Caco-2 (cell line): ENCODE data around the gene TAF3. TPM values are rescaled to one million over a fixed set of nuclear protein-coding genes. Genes with fewer than 3 reads are reported as not detected.
A peak's percentile ranks its signal among the peaks of the same experiment; 100 is the strongest.

Experiments
- BruUV-seq: library from RNA; stranded (reverse); fragments of 400-500 nt; replicated peaks from 2 replicates; lab custom pipeline; 2021; lab: Mats Ljungman, UMichigan
- CTCF ChIA-PET: fragments of 300-600 bp; sonication (Branson Sonifier 250); formaldehyde crosslinking; loops from one replicate; lab custom pipeline; 2022; ENCODE audit warnings: antibody characterized with exemption; lab: Charles Lee
- POLR2A ChIA-PET: fragments of 300-600 bp; sonication (Branson Sonifier 250); formaldehyde crosslinking; loops from one replicate; lab custom pipeline; 2022; ENCODE audit warnings: antibody characterized with exemption; lab: Charles Lee
- DNase-seq, 2 experiments: peaks; one replicate each; pipeline versions ENCODE4 v3.0.0 to v3.0.0-alpha.2; 2020 to 2022
- H3K27me3 ChIP-seq: replicated peaks from 2 replicates; pipeline ENCODE4 v1.6.0; 2011; ENCODE audit warnings: low read length; ENCODE audit not compliant: control insufficient read depth, insufficient read depth
- H3K36me3 ChIP-seq: 2 replicates; pipeline ENCODE4 v1.5.1; 2011; ENCODE audit warnings: low read length; ENCODE audit not compliant: control insufficient read depth, insufficient read depth
- H3K4me1 ChIP-seq: fragments of 250-450 bp; sonication (Bioruptor Pico); 2 replicates; pipeline ENCODE4 v1.5.1; 2020; ENCODE audit warnings: mild to moderate bottlenecking
- H3K4me3 ChIP-seq: 2 replicates; pipeline ENCODE4 v1.5.1; 2011; ENCODE audit warnings: low read depth, mild to moderate bottlenecking, control low read depth, low read length
- H3K9me3 ChIP-seq: fragments of 250-450 bp; sonication (Bioruptor Pico); 2 replicates; pipeline ENCODE4 v1.5.1; 2020; ENCODE audit warnings: mild to moderate bottlenecking, moderate library complexity
- H3K27ac Mint-ChIP-seq: one replicate; pipeline ENCODE4 v1.8.0; 2022; ENCODE audit warnings: mixed read lengths; ENCODE audit not compliant: unreplicated experiment
- H3K27me3 Mint-ChIP-seq: one replicate; pipeline ENCODE4 v1.8.0; 2022; ENCODE audit warnings: mixed read lengths; ENCODE audit not compliant: insufficient read depth, unreplicated experiment
- H3K36me3 Mint-ChIP-seq: one replicate; pipeline ENCODE4 v1.8.0; 2022; ENCODE audit warnings: mild to moderate bottlenecking, mixed read lengths; ENCODE audit not compliant: insufficient read depth, unreplicated experiment
- H3K4me1 Mint-ChIP-seq: one replicate; pipeline ENCODE4 v1.8.0; 2022; ENCODE audit warnings: low read depth, mixed read lengths; ENCODE audit not compliant: unreplicated experiment
- H3K4me3 Mint-ChIP-seq: one replicate; pipeline ENCODE4 v1.8.0; 2022; ENCODE audit warnings: mild to moderate bottlenecking, moderate library complexity, mixed read lengths; ENCODE audit not compliant: unreplicated experiment
- H3K9me3 Mint-ChIP-seq: one replicate; pipeline ENCODE4 v1.8.0; 2022; ENCODE audit warnings: mixed read lengths; ENCODE audit not compliant: unreplicated experiment
- intact Hi-C: fragments of 100-400 bp; cut with micrococcal nuclease; formaldehyde crosslinking; loops from one replicate; pipeline ENCODE4 v1.10.0; 2022; ENCODE audit not compliant: unreplicated experiment
- total RNA-seq: library from RNA; stranded (reverse); gene quantifications from 2 replicates; pipeline ENCODE4 v1.2.3, GENCODE V29; 2022
- TF ChIP-seq, protein P1 (sequence below), 2 experiments: fragments of 200-600 bp in 1 of 2; IDR thresholded peaks; 1 replicate in 1 of 2; 2 replicates in 1 of 2; pipeline versions ENCODE4 v1.5.1 to v1.8.0; 2011 to 2022; ENCODE audit warnings: antibody characterized with exemption in 1 of 2, control low read depth in 1 of 2, inconsistent platforms in 1 of 2, low read depth in 1 of 2, low read length in 1 of 2, mild to moderate bottlenecking in 1 of 2, moderate library complexity in 1 of 2; ENCODE audit not compliant: insufficient read depth in 1 of 2, severe bottlenecking in 1 of 2, unreplicated experiment in 1 of 2

The TAF3 gene
- total RNA-seq, 1 experiment from 2014 or later: 30.6 TPM

GRCh38 chr10:7856678-7857077 lies 38.4 kb downstream of the TAF3 start:
- TF ChIP-seq, protein P1, sequence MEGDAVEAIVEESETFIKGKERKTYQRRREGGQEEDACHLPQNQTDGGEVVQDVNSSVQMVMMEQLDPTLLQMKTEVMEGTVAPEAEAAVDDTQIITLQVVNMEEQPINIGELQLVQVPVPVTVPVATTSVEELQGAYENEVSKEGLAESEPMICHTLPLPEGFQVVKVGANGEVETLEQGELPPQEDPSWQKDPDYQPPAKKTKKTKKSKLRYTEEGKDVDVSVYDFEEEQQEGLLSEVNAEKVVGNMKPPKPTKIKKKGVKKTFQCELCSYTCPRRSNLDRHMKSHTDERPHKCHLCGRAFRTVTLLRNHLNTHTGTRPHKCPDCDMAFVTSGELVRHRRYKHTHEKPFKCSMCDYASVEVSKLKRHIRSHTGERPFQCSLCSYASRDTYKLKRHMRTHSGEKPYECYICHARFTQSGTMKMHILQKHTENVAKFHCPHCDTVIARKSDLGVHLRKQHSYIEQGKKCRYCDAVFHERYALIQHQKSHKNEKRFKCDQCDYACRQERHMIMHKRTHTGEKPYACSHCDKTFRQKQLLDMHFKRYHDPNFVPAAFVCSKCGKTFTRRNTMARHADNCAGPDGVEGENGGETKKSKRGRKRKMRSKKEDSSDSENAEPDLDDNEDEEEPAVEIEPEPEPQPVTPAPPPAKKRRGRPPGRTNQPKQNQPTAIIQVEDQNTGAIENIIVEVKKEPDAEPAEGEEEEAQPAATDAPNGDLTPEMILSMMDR (IDR thresholded peaks at IDR 0.05; ENCODE audit: insufficient read depth in 1 of 2, low read depth in 1 of 2, low read length in 1 of 2, severe bottlenecking in 1 of 2, unreplicated experiment in 1 of 2): no peak
- H3K27me3 ChIP-seq: no peaks in the 10 kb centered on the region
- CTCF ChIA-PET: interaction anchor here (0.6 to 1.5 kb wide), 7 partner anchors 16 to 1486 kb away, joined by 3 to 5 read pairs (median 5); partner anchors contain the start of gene TAF3
- Mint-ChIP-seq H3K9me3 (peaks cover 35% of the 10 kb centered on the region), H3K36me3 (peaks cover 41% of the 10 kb centered on the region), H3K4me3 (peak overlapping the region; percentile 60), H3K4me1 (peaks cover 53% of the 10 kb centered on the region), H3K27ac (peak overlapping the region; percentile 81), H3K27me3 (no peaks in the 10 kb centered on the region)
- no peaks in the 10 kb centered on the region for H3K36me3 ChIP-seq
- H3K4me1 ChIP-seq: peaks cover 64% of the 10 kb centered on the region
- no TSS peak for BruUV-seq
- peaks cover 23% of the 10 kb centered on the region for H3K9me3 ChIP-seq
- H3K4me3 ChIP-seq: peak overlapping the region; percentile 6; the same call in 1 of the 2 replicates
- DNase-seq: peak in 1 of 2 experiments; percentile 36
- intact Hi-C loops: loop anchor here (2.0 to 5.0 kb wide), 4 partner anchors 52 to 616 kb away; partner anchors contain the start of gene GATA3
- POLR2A ChIA-PET: interaction anchor here (0.6 to 1.0 kb wide), 6 partner anchors 39 to 1969 kb away, joined by 3 to 9 read pairs (median 6); partner anchors contain the start of genes ATP5F1C and TAF3

- intact Hi-C loops: loop anchor here (2.0 to 5.0 kb wide), 4 partner anchors 52 to 615 kb away; partner anchors contain the start of gene GATA3
- Histone ChIP-seq H3K36me3 (no peaks in the 10 kb centered on the region), H3K27me3 (no peaks in the 10 kb centered on the region), H3K4me1 (peaks cover 62% of the 10 kb centered on the region), H3K9me3 (peaks cover 29% of the 10 kb centered on the region), H3K4me3 (no peak overlapping the region)
- peak in 1 of 2 experiments; percentile 24 for DNase-seq
- ChIA-PET CTCF (interaction anchor here (0.5 to 1.5 kb wide), 4 partner anchors 39 to 574 kb away, joined by 3 to 5 read pairs (median 4); partner anchors contain the start of gene TAF3), POLR2A (interaction anchor here (0.5 to 1.0 kb wide), 4 partner anchors 39 to 317 kb away, joined by 3 to 5 read pairs (median 5); partner anchors contain the start of gene TAF3)
- H3K9me3 Mint-ChIP-seq: peaks cover 36% of the 10 kb centered on the region
- H3K27ac Mint-ChIP-seq: peak overlapping the region; percentile 81
- H3K4me1 Mint-ChIP-seq: peaks cover 49% of the 10 kb centered on the region
- H3K36me3 Mint-ChIP-seq: peaks cover 46% of the 10 kb centered on the region
- no peaks in the 10 kb centered on the region for H3K27me3 Mint-ChIP-seq
- H3K4me3 Mint-ChIP-seq: peak overlapping the region; percentile 60
- BruUV-seq: TSS peak; percentile 52
- TF ChIP-seq, protein P1 (IDR thresholded peaks at IDR 0.05; ENCODE audit: insufficient read depth in 1 of 2, low read depth in 1 of 2, low read length in 1 of 2, severe bottlenecking in 1 of 2, unreplicated experiment in 1 of 2): no peak
These were observed 39.0 kb downstream of the TAF3 start for GRCh38 chr10:7857262-7857661.

GRCh38 chr10:7861509-7862120 lies 43.3 kb downstream of the TAF3 start:
- Mint-ChIP-seq H3K27ac (peak overlapping the region; percentile 54), H3K4me3 (no peak overlapping the region), H3K4me1 (peaks cover 48% of the 10 kb centered on the region), H3K36me3 (peaks cover 46% of the 10 kb centered on the region), H3K27me3 (no peaks in the 10 kb centered on the region), H3K9me3 (peaks cover 55% of the 10 kb centered on the region)
- Histone ChIP-seq H3K4me3 (no peak overlapping the region), H3K36me3 (no peaks in the 10 kb centered on the region), H3K27me3 (no peaks in the 10 kb centered on the region), H3K4me1 (peaks cover 26% of the 10 kb centered on the region), H3K9me3 (peaks cover 23% of the 10 kb centered on the region)
- POLR2A ChIA-PET: no interaction called here
- no peak for DNase-seq
- no TSS peak for BruUV-seq
- intact Hi-C loops: no loop called here
- CTCF ChIA-PET: no interaction called here
- TF ChIP-seq, protein P1 (IDR thresholded peaks at IDR 0.05; ENCODE audit: insufficient read depth in 1 of 2, low read depth in 1 of 2, low read length in 1 of 2, severe bottlenecking in 1 of 2, unreplicated experiment in 1 of 2): no peak
